PC-3 (cell line): ENCODE measurements around the gene FAM151B. TPM values are rescaled to one million over a fixed set of nuclear protein-coding genes. Genes with fewer than 3 reads are reported as not detected.

Experiments used
- ATAC-seq: fragments of 200-7000 bp; cut with Tn5 transposase; 2 replicates; pipeline ENCODE4 v1.9.1; 2020; ENCODE audit warnings: mild to moderate bottlenecking, moderate library complexity
- BruUV-seq: library from RNA; stranded (reverse); fragments of 400-500 nt; replicated peaks from 2 replicates; lab custom pipeline; 2021; lab: Mats Ljungman, UMichigan
- CTCF ChIA-PET: fragments of 300-600 bp; sonication (Branson Sonifier 250); formaldehyde crosslinking; loops from one replicate; lab custom pipeline; 2022; ENCODE audit warnings: antibody characterized with exemption; lab: Charles Lee
- POLR2A ChIA-PET: fragments of 300-600 bp; sonication (Branson Sonifier 250); formaldehyde crosslinking; loops from one replicate; lab custom pipeline; 2022; ENCODE audit warnings: antibody characterized with exemption; ENCODE audit not compliant: unreplicated experiment; lab: Charles Lee
- DNase-seq: peaks from one replicate; pipeline ENCODE4 v3.0.0-alpha.2; 2015
- H2AFZ ChIP-seq: fragments of 300-600 bp; sonication (generic); 2 replicates; pipeline ENCODE4 v1.6.0; 2016; ENCODE audit warnings: antibody characterized with exemption, low read length
- H3F3A ChIP-seq: fragments of 300-600 bp; sonication (generic); one replicate; pipeline ENCODE4 v1.6.0; 2017; ENCODE audit warnings: antibody characterized with exemption, low read length, control low read depth, mild to moderate bottlenecking; ENCODE audit not compliant: unreplicated experiment
- H3K27ac ChIP-seq: fragments of 300-600 bp; sonication (generic); 2 replicates; pipeline ENCODE4 v1.5.1; 2016; ENCODE audit warnings: mild to moderate bottlenecking, low read length
- H3K27me3 ChIP-seq: fragments of 300-600 bp; sonication (generic); 2 replicates; pipeline ENCODE4 v1.6.1; 2016; ENCODE audit warnings: low read length, mixed read lengths
- H3K36me3 ChIP-seq: fragments of 300-600 bp; sonication (generic); 2 replicates; pipeline ENCODE4 v1.6.1; 2016; ENCODE audit warnings: low read depth, mixed run types, low read length, mixed read lengths
- H3K4me1 ChIP-seq: fragments of 300-600 bp; sonication (generic); 2 replicates; pipeline ENCODE4 v1.5.1; 2016; ENCODE audit warnings: low read length; ENCODE audit not compliant: insufficient read depth
- H3K4me2 ChIP-seq: fragments of 300-600 bp; sonication (generic); 2 replicates; pipeline ENCODE4 v1.6.0; 2016; ENCODE audit warnings: low read length
- H3K4me3 ChIP-seq: fragments of 300-600 bp; sonication (generic); 2 replicates; pipeline ENCODE4 v1.5.1; 2016; ENCODE audit warnings: mild to moderate bottlenecking, low read length, mixed read lengths
- H3K79me2 ChIP-seq: fragments of 300-600 bp; sonication (generic); 2 replicates; pipeline ENCODE4 v1.6.1; 2017; ENCODE audit warnings: low read length, mixed read lengths
- H3K9ac ChIP-seq: fragments of 300-600 bp; sonication (generic); 2 replicates; pipeline ENCODE4 v1.6.0; 2016; ENCODE audit warnings: mild to moderate bottlenecking, low read length
- H3K9me2 ChIP-seq: fragments of 300-600 bp; sonication (generic); replicated peaks from 2 replicates; pipeline ENCODE4 v1.6.1; 2016; ENCODE audit warnings: mixed run types, low read length, mixed read lengths
- H3K9me3 ChIP-seq: fragments of 300-600 bp; sonication (generic); 2 replicates; pipeline ENCODE4 v1.6.1; 2016; ENCODE audit warnings: low read length, mixed read lengths
- H4K20me1 ChIP-seq: fragments of 300-600 bp; sonication (generic); 2 replicates; pipeline ENCODE4 v1.6.1; 2016; ENCODE audit warnings: low read length, mixed read lengths
- CTCF ChIP-seq: fragments of 300-600 bp; sonication (generic); conservative IDR thresholded peaks from 2 replicates; pipeline ENCODE4 v1.5.1; 2017; ENCODE audit warnings: antibody characterized with exemption, low read depth, mild to moderate bottlenecking, low read length
- EZH2 ChIP-seq: fragments of 300-600 bp; sonication (generic); IDR thresholded peaks from one replicate; pipeline ENCODE4 v1.6.1; 2017; ENCODE audit warnings: antibody characterized with exemption, mild to moderate bottlenecking, low read length; ENCODE audit not compliant: unreplicated experiment
- EZH2phosphoT487 ChIP-seq: fragments of 300-600 bp; sonication (generic); IDR thresholded peaks from 2 replicates; pipeline ENCODE4 v1.6.1; 2018; ENCODE audit warnings: mild to moderate bottlenecking, antibody characterized with exemption, low read length, borderline replicate concordance
- intact Hi-C: fragments of 100-400 bp; cut with micrococcal nuclease; formaldehyde crosslinking; loops from 2 replicates; pipeline ENCODE4 v1.9.0; 2023
- total RNA-seq: library from RNA; depleted of rRNA; stranded (reverse); fragments of >200 nt; gene quantifications from 2 replicates; pipeline ENCODE4 v1.2.3, GENCODE V29; 2014

The FAM151B gene
- total RNA-seq, 1 experiment from 2014 or later, result 1.7 TPM

GRCh38 chr5:80474929-80475328 is 13.0 kb upstream of the FAM151B start:
- Histone ChIP-seq H3K27ac (no peak overlapping the region), H3K27me3 (no peaks in the 10 kb centered on the region), H3K79me2 (no peaks in the 10 kb centered on the region), H4K20me1 (no peaks in the 10 kb centered on the region), H3K9ac (no peak overlapping the region), H3K4me2 (no peak overlapping the region), H3K36me3 (peaks cover 8% of the 10 kb centered on the region; the same call in 1 of the 2 replicates), H3K4me3 (no peak overlapping the region), H3K9me3 (no peaks in the 10 kb centered on the region), H3F3A (no peaks in the 10 kb centered on the region), H2AFZ (no peak overlapping the region), H3K9me2 (no peaks in the 10 kb centered on the region), H3K4me1 (no peaks in the 10 kb centered on the region)
- no TSS peak for BruUV-seq
- TF ChIP-seq CTCF (no peak), EZH2 (no peak), EZH2phosphoT487 (no peak)
- ChIA-PET CTCF (no interaction called here), POLR2A (no interaction called here)
- DNase-seq, result no peak
- intact Hi-C loops, result no loop called here
- no peak for ATAC-seq

- TF ChIP-seq CTCF, result no peak
- TF ChIP-seq EZH2phosphoT487, result no peak
- TF ChIP-seq EZH2, result no peak
- no peak for DNase-seq
- no peak for ATAC-seq
- H3K9ac ChIP-seq, result no peak overlapping the region
- no peaks in the 10 kb centered on the region for H3K9me3 ChIP-seq
- H3K4me2 ChIP-seq, result no peak overlapping the region
- no peaks in the 10 kb centered on the region for H3K27me3 ChIP-seq
- peaks cover 5% of the 10 kb centered on the region for H3K36me3 ChIP-seq
- no peak overlapping the region for H3K27ac ChIP-seq
- ChIA-PET CTCF (no interaction called here), POLR2A (no interaction called here)
- H3F3A ChIP-seq, result no peaks in the 10 kb centered on the region
- no peaks in the 10 kb centered on the region for H3K9me2 ChIP-seq
- no peaks in the 10 kb centered on the region for H3K4me1 ChIP-seq
- BruUV-seq, result no TSS peak
- H3K4me3 ChIP-seq, result no peak overlapping the region
- H2AFZ ChIP-seq, result no peak overlapping the region
- no peaks in the 10 kb centered on the region for H4K20me1 ChIP-seq
- H3K79me2 ChIP-seq, result no peaks in the 10 kb centered on the region
- intact Hi-C loops, result loop anchor here (2.0 kb wide), 1 partner anchor 193 kb away; no protein-coding TSS in a partner anchor
Observed at GRCh38 chr5:80479713-80480112, 8.2 kb upstream of the FAM151B start.

- DNase-seq (no peak), ATAC-seq (no peak)
- no TSS peak for BruUV-seq
- Histone ChIP-seq H3K36me3 (peaks cover 4% of the 10 kb centered on the region), H3K9me3 (no peaks in the 10 kb centered on the region), H3F3A (no peaks in the 10 kb centered on the region), H4K20me1 (no peaks in the 10 kb centered on the region), H3K27me3 (no peaks in the 10 kb centered on the region), H3K4me1 (no peaks in the 10 kb centered on the region), H3K79me2 (no peaks in the 10 kb centered on the region), H3K4me3 (no peak overlapping the region), H3K4me2 (no peak overlapping the region), H3K9me2 (no peaks in the 10 kb centered on the region), H2AFZ (no peak overlapping the region), H3K9ac (no peak overlapping the region), H3K27ac (no peak overlapping the region)
- CTCF ChIA-PET, result no interaction called here
- intact Hi-C loops, result loop anchor here (2.0 kb wide), 1 partner anchor 192 kb away; no protein-coding TSS in a partner anchor
- no peak for TF ChIP-seq CTCF
- no peak for TF ChIP-seq EZH2phosphoT487
- TF ChIP-seq EZH2, result no peak
- POLR2A ChIA-PET, result no interaction called here
Observed at GRCh38 chr5:80480354-80480753, 7.5 kb upstream of the FAM151B start.
